G401.6 (cell line): ENCODE measurements around the gene ITPKC.
"Not testable (repeated sequence)": the region's sequence is repeated elsewhere in the genome, so short reads cannot be mapped to it uniquely, and the experiment has no call there.

Source experiments
- FAIRE-seq: peaks from 2 replicates; lab custom pipeline; 2012; peaks lifted over from hg19 to GRCh38; lab: Jason Lieb, UNC

The ITPKC gene

DNA sequence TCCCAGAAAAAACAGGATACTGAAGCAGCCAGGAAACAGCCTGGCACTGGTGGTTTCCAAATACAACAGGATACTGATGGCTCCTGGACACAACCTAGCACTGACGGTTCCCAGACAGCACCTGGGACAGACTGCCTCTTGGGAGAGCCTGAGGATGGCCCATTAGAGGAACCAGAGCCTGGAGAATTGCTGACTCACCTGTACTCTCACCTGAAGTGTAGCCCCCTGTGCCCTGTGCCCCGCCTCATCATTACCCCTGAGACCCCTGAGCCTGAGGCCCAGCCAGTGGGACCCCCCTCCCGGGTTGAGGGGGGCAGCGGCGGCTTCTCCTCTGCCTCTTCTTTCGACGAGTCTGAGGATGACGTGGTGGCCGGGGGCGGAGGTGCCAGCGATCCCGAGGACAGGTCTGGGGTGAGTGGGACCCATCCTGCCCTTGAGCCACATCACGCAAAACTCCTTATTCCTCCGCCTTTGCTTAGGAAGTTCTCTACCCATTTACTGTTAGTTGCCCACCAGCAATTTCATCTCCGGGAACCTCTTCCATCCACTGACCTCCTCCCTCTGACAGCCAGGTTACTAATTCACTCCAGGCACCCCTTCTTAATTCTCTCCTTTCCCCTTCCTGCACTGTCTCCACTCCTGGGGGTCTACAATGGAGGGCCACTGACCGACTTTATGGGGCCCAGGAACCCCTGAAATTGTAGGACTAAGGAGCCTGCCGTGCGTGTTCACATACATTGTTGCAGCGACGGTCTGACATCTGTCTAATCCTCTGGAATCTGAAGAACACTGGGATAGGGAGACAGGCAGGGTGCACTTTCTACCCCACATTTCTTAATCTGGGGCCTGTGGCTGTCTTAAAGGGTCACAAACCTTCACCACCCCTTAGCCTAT lies 1.2 kb downstream of the ITPKC start:
- FAIRE-seq: no peak

DNA sequence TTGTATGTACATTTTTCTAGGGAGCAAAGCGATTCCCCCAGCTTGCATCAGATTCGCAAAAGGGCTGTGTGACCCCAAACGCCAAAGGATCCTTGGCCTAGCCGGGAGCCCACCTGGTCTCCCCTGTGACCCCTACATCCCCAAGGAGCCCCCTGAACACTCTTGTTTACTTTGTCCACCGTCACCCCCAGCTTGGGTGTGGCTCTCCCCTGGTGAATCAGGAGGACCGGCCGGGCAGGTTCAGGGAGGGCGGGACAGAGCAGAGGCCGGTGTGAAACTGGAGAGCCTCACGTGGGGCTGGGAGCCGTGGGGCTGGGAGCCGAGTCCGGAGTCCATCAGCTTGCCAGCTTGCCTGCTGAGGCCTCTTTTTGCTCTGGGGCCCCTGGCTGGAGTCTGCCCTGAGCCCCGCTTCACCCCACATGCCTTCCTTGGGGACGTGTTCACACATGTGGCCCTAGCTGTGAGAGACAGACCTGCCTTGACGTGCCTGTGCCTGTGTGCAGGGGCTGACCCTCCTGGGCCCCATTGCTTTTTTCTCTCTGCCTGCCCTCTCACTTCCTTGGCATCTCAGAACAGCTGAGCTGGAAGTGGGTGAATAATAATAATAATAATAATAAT lies 2.0 kb downstream of the ITPKC start:
- FAIRE-seq: no peak

DNA sequence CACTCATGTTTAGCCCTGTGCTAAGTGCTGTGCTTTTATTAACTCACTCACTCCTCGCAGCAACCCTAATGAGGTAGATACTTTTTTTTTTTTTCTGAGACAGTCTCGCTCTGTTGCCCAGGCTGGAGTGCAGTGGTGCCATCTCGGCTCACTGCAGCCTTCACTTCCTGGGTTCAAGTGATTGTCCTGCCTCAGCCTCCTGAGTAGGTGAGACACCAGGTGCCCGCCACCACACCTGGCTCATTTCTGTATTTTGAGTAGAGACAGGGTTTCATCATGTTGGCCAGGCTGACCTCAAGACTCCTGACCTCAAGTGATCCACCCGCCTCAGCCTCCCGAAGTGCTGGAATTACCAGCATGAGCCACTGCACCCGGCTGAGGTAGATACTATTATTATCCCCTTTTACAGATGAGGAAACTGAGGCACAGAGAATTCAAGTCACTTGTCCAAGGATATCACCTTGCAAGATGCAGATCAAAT lies 2.5 kb downstream of the ITPKC start:
- no peak for FAIRE-seq

DNA sequence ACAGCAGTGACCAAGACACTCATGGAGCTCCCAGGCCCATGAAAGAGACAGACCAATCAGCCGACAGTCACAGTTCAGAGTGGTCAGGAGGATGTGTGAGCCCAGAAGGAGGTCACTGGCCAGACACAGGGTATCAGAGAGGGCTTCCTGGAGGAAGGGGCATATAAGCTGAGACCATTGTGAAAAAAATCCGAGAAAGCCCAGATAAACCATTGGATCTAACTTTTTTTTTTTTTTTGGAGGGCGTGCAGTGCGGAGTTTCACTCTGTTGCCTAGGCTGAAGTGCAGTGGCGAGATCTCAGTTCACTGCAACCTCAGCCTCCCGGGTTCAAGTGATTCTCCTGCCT lies 4.2 kb downstream of the ITPKC start:
- FAIRE-seq: no peak

DNA sequence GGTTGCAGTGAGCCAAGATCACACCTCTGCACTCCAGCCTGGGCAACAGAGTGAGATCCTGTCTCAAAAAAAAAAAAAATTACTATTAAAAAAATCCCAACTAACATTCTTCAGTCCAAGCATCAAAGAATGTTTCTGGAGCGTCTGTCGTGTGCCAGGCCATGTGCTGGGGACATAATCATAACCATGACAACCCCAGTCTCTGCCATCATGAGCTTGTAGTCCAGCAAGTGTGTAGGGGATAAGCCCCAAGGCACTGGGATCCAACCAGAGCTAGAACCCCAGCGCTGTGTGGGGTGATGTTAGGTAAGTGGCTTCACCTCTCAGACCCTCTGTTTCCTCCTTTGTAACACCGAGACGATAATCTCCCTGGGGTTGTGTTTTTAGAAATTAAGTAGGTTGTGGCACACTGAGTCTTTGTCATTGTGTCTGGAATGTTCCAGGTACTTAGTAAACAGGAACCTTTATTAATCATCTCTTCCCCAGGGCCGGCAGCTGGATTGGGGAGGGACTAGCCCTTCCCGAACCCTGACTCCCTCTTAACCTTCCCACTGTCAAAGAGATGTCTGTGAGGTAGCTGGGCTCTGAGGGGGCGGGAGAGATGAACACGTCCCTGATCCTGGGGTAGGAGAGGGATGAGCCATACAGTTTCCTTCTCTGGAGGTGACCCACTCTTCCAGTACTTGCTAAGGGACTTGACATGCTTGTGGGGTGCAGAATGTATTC lies 5.2 kb downstream of the ITPKC start:
- no peak for FAIRE-seq

DNA sequence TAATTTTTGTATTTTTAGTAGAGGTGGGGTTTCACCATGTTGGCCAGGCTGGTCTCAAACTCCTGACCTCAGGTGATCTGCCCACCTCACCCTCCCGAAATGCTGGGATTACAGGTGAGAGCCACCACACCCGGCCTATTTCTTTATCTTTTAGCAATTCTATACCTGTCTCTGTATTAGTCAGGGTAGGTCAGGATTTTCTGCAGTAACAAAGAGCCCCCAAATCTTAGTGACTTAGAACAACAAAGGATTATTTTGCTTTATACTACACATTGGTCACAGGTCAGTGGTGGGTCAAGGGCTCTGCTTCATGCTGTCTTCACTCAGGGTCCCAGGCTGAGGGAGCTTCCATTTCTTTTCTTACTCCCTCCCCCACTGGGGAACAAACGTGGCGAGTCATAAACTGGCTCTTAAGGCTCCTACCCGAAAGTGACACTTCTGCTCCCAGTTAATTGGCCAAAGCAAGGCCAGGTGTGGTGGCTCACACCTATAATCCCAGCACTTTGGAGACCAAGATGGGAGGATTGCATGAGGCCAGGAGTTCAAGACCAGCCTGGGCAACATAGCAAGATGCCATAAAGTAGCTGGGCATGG lies 6.8 kb downstream of the ITPKC start:
- FAIRE-seq: no peak

DNA sequence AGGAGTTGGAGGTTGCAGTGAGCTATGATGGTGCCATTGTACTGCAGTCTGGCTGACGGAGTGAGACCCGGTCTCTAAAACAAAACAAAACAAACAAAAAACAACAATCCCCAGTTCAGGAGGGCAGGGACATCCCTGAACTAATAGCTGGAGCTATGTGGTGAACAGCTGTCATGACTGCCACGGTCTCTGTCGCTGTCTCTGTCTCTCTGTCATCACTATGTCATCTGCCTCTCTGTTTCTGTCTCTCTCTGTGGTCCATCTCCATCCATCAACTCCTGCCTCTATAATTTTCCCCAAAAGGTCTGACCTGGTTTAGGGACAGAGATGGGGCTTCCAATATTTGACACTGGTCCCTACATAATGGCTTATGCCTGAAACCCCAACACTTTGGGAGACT lies 7.4 kb downstream of the ITPKC start:
- no peak for FAIRE-seq

DNA sequence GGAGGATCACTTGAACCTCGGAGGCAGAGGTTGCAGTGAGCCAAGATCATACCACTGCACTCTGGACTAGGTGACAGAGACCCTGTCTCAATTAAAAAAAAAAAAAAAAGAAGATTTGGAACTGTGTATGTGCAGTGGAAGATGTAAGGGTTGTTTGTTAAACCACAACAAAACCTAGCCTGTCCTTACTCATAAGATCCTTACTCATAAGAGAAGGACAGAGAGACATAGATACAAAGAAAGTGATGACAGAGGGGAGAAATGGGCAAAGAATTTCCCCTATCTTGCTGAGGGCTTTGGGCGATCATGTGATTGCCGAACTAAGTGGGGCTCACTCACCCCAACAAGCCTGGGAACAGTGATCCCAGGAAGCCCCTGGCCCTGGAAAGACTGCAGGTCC lies 7.9 kb downstream of the ITPKC start:
- no peak for FAIRE-seq

DNA sequence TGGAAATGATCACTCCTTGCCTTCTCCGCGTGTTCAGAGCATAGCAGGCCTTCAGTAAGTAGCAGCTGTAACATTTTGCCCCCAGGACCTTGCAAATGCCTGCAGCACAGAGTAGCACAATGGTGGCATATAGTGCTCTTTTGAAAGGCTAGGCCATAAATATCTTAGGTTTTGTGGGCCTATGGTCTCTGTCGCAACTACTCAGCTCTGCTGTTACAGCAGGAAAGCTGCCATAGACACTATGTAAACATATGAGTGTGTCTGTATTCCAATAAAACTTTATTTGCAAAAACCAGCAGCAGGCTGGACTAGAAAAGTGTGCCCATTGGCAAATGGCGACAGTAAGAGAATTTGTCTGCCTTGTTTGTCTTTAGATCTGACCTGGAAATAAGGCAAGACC lies 9.4 kb downstream of the ITPKC start:
- FAIRE-seq: no peak

DNA sequence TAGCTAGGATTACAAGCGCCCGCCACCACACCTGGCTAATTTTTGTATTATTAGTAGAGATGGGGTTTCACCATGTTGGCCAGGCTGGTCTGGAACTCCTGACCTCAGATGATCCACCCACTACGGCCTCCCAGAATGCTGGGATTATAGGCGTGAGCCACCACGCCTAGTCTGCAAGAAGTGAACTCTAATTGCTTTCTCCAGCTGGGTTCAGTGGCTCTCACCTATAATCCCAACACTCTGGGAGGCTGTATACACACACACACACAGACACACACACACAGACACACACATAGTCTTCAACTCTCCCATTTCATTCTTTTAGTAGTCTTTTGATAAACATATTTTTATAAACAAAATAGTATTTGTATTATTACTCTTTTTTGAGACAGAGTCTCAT lies 13.2 kb downstream of the ITPKC start:
- FAIRE-seq: not testable (repeated sequence)

DNA sequence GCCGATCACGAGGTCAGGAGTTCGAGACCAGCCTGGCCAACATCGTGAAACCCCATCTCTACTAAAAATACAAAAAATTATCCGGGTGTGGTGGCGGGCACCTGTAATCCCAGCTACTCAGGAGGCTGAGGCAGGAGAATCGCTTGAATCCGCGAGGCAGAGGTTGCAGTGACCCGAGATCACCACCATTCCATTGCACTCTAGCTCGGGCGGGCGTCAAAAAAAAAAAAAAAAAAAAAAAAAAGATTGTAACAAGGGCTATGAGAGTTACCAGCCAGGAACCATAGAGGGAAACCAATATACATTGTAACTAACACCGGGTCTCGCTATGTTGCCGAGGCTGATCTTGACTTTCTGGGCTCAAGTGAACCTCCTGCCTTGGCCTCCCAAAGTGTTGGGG lies 15.4 kb downstream of the ITPKC start:
- FAIRE-seq: not testable (repeated sequence)

DNA sequence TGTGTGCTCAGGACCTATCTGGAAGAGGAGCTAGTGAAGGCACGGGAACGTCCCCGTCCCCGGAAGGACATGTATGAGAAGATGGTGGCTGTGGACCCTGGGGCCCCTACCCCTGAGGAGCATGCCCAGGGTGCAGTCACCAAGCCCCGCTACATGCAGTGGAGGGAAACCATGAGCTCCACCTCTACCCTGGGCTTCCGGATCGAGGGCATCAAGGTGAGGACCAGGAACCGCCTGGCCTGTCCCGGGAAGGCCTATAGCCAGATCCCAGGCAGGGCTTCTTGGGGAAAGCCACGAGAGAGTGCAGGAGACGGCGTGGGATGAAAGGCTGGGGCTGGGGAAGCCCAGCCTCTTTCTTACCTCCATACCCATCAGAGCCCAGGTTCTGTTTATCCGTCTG lies 16.2 kb downstream of the ITPKC start:
- FAIRE-seq: no peak

DNA sequence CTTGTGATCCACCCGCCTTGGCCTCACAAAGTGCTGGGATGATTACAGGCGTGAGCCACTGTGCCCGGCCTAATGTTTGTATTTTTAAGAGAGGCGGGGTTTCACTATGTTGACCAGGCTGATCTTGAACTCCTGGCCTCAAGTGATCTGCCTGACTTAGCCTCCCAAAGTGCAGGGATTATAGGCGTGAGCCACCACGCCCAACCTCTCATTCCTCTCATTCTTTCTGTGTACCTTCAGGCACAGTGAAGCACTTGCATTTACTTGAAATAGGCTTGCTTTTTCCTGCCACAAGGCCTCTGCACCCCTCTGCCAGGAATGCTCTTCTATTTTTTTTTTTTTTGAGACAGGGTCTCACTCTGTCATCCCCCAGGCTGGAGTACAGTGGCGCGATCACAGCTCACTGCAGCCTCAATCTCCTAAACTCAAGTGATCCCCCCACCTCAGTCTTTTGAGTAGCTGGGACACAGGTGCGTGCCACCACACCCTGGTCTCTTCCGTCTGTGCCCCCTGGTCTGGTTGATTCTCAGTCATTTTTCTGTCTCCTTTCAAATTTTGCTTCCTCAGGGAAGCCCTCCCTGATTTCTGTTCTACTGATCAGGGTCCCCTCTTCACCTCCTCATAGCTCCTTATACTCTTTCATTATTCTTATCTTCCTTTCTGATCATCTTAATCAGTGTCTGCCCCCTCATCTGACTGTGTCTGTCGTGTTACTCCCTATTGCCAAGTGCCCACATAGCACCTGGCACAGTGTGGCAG lies 18.3 kb downstream of the ITPKC start:
- FAIRE-seq: no peak

DNA sequence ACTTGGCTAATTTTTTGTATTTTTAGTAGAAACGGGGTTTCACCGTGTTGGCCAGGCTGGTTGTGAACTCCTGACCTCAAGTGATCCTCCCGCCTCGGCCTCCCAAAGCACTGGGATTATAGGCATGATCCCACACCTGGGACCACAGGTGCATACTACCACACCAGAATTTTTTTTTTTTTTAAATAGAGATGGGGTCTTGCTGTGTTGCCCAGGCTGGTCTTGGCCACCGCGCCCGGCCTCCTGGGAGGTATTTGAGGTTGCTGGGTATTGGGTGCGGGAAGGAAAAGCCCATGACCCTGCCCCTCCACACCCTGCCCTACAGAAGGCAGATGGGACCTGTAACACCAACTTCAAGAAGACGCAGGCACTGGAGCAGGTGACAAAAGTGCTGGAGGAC lies 19.7 kb downstream of the ITPKC start:
- FAIRE-seq: no peak

DNA sequence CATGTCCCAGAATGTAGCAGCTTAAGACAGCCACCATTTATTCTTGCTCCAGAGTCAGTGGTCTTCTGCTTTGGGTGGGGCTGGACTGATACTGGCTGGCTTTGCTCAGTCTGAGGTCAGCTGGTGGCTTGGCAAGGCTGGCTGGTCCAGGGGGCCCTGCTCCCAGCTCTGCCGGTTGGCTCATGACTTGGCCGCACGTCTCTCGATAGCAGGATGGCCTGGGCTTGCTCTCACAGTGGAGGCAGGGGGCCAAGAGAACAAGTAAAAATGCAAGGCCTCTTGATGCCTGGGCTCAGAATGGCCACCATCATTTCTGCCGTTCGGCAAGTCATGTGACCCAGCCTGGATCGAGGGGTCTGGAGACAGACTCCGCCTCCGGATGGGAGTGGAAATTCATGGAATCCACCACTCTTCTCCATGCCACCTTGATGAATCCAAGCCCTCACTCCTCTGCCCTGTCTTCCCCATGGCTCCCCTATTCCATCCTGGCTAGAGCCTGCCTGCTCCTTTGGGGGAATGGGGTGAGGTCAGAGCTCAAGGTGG lies 20.3 kb downstream of the ITPKC start:
- no peak for FAIRE-seq

DNA sequence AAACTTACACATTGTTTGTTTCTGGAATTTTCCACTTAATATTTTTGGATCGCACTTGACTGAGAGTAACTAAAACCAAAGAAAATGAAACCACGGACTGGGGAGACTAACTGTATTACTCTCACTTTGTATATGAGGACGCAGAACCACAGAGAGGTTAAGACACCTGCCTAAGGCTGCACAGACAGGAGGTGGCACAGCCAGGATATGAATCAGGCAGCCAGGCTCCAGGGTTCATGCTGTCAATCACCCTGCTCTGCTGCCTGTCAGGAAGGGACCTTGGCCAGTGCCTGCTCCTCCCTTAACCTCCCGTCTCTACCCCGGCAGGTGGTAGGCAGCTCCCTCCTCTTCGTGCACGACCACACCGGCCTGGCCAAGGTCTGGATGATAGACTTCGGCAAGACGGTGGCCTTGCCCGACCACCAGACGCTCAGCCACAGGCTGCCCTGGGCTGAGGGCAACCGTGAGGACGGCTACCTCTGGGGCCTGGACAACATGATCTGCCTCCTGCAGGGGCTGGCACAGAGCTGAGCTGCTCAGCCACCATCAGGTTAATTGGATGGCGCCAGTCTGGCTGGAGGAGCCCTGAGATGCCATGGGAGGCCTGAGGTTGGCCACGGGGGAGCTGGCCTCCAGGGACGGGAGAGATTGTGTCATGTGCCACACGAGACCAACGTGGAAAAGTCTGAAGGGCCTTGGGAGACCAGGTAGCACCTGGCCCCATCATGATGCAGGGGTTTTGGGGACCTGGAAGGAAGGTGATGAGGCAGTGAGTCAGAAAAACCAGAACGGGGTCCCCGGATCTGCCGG lies 22.3 kb downstream of the ITPKC start:
- no peak for FAIRE-seq

DNA sequence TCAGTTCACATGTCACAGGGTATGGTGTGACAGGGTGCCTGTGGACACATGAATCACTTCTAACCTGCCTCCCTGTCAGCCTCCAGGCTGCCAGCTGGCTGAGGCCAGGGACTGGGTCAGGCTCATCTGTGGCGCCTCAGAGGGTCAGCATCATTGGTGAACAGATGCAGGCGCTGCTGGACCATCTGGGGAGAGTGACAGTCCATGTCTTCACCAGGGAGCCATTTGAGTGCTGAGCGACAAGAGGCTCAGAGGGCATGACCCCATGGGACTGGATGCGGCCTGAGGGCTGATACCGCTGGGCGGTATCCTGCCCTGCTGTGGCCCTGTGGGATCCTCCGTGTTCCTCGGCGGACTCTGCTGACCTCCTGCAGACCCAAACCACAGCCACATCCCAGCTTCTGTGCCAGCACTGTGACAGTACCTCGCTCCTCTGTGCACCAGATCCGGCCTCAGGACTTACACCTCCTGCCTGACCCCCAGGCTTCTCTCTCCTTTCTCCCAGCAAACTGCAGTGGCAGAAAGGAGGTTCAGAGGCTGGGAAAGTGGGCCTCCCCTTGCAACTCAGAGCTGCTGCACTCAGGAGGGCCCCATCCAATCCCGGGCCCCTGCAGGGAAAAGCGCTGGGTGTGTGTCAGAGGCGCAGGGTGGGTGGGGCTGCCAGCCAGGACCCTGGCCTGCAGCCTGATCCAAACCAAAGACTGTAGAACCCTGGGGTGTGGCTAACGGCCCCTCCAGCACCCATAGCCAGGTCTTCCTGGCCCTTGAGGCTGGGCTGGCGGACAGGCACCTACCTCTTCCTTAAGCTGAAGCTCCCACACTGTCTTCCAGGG lies 23.2 kb downstream of the ITPKC start:
- no peak for FAIRE-seq

DNA sequence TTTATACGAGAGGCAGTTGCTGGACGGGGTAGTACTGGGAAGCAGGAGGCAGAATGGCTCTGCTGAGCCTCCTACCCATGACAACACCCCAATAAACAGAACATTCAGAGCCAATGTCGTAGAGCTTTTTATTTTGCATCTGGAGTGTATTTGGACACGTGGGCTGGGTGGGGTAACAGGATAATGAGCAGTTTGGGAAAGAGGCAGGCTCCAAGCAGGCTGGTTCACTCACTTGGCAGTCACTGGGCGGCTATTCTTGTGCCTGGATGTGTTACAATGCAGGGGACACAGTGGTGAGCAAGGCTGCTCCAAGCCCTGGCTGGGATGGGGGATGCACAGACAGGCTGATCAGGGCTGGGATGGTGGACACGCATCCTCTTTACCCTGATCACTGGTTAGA lies 23.8 kb downstream of the ITPKC start:
- FAIRE-seq: no peak

DNA sequence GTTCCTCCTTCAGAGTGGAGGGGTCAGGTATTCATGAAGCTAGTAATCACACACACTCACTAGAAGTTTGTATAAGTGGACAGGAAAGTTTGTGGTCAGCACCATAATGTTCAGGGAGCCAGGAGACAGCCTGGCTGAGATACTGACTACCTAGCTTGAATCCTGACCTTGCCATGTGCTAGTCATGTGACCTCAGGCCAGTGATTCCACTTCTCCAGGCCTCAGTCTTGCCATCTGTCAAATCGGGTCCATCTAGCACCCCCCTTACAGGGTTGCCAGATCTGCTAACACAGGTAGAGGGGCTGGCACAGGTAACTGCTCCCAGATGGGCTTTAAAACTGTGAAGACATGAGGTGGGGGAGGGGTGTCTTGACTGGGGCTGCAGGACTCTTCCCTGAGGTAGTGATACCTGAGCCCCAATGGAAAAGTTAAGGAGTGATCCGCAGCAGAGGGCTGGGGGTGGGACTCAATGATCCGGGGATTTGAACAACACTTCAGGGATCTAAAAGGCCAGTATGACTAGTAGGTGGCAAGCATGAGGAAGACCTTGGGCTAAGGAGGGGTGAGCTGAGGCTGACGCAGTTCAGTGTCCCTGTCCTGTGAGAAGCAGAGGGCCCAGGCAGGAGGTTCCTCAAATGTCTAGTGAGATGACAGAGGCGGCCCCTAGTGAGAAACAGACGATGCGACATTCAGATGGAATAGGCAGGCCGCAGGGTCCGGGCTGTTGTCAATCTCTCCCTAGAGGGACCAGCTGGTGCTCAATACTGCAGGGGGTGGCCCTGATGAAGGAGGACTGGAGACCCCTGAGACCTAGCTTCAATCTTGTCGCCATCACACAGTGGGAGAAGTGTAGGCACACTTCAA lies 24.8 kb downstream of the ITPKC start:
- no peak for FAIRE-seq
